Hematopoietic multipotent progenitor cell treated with erythropoietin and hydrocortisone succinate and interleukin-3 and kit ligand, for 4 days (in vitro differentiated cells): ENCODE data around the gene NRIP1.
"Not testable (repeated sequence)": the region's sequence is repeated elsewhere in the genome, so short reads cannot be mapped to it uniquely, and the experiment has no call there.

Experiments used
- DNase-seq: peaks from one replicate; pipeline ENCODE4 v3.0.0-alpha.2; 2015

NRIP1 gene

DNA sequence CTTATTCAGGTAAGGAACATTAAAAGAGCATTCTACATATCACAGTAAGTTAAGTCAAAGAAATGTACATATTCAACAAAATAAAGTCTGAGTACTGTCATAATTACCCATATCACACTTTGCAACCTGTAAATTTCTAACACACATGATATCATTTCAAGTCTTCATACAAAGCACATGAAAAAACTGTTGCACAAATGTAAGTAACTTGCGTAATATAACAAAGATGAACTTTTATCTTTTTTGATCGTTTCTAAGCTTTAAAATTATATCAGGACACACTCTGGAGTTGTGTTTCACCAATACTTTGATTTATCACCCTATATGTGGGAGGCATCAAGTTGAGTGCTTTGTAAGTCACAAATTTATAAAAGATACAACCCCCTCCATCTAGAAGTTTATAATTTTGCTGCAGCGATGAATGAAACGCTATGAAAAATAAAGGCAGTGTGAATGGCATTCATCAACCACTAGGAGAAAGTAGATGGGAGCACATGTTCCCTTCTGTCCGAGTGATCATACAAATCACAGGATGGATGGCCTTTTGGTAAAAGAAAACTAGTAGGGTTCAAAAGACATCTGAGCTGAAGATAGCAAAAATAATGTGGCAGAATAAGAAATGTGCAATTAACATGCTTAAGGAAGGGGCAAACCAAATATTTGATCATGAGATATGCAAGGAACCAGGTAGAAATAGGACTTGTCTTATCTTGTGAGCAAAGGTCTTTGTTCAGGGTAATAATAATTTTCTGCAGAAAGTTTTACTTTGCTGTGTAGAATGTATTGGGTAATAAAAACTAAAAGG, 27.5 kb downstream of the NRIP1 start:
- no peak for DNase-seq

DNA sequence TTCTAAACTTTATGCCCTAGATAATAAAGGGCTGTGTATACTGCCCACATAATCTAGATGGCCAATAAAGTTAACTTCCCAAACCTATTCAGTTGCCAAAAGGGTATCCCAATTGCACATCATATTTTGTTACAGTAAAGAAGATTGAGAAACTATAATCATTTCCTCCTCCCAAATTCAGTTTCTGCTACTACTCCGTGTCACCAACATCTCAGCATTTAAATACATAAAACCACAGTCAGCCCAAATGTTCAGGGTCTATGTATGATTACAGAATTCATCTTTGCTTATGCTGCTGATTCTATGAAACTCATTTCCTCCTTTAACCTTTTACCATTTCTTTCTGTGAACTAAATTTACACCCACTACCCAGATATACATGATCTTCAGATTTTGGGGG, 28.6 kb downstream of the NRIP1 start:
- no peak for DNase-seq

DNA sequence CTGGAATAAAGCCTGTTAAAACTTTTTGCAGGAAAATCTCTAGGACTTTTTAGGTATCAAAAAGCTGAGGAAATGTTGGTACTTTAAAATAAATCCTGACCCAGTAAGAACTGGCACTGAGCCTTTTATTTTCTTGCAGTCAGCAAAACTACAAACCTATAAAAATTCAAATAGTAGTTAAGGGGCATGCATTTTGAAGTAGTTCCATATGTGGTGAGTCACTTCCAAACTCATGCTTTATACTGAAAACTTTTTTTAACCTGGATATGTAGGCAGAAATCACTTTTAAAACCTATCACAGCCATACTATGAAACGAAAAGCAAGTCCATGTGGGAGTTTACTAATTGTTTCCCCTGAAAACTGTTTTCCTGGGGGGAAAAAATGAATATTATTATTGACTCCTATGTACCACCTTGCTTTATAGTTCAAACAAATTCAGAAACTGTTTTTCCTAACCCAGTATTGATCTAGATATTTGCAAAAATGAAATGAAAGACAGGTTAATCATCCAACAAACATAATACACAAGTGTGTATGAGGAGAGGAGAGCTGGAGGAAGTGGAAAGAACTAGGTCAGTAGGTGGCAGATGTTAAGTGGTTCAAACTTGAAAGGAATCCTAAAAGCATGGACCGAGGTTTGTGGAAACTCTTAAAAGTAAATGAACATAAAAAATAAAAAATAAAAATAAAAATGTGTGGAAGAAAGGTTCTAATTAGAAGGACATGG, 30.5 kb downstream of the NRIP1 start:
- DNase-seq, result no peak

DNA sequence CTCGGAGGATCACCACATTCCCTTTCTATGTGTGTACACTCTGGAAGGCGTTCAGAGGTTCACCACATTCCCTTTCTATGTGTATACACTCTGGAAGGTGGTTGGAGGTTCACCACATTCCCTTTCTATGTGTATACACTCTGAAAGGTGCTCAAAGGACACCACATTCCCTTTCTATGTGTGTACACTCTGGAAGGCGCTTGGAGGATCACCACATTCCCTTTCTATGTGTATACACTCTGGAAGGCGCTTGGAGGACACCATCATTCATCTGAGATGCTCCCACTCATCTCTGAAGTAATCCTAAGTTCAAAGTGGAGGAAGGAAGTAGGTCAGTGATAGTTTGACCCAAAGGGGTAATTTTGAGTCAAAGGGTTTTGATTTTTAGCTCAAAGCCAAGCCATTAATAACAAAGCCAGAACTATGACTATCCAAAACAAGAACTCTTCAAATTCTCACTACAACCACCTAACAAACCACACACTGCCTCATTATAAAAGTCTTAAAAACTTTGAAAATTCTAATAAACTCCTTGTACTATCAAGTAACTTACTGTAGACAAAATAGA, 32.9 kb downstream of the NRIP1 start:
- DNase-seq, result no peak

DNA sequence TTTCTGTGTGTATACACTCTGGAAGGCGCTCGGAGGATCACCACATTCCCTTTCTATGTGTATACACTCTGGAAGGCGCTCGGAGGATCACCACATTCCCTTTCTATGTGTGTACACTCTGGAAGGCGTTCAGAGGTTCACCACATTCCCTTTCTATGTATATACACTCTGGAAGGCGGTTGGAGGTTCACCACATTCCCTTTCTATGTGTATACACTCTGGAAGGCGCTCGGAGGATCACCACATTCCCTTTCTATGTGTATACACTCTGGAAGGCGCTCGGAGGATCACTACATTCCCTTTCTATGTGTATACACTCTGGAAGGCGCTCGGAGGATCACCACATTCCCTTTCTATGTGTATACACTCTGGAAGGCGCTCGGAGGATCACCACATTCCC, 33.4 kb downstream of the NRIP1 start:
- not testable (repeated sequence) for DNase-seq

DNA sequence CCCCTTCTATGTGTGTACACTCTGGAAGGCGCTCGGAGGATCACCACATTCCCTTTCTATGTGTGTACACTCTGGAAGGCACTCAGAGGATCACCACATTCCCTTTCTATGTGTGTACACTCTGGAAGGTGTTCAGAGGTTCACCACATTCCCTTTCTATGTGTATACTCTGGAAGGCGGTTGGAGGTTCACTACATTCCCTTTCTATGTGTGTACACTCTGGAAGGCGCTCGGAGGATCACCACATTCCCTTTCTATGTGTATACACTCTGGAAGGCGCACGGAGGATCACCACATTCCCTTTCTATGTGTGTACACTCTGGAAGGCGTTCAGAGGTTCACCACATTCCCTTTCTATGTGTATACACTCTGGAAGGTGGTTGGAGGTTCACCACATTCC, 33.9 kb downstream of the NRIP1 start:
- DNase-seq, result not testable (repeated sequence)

DNA sequence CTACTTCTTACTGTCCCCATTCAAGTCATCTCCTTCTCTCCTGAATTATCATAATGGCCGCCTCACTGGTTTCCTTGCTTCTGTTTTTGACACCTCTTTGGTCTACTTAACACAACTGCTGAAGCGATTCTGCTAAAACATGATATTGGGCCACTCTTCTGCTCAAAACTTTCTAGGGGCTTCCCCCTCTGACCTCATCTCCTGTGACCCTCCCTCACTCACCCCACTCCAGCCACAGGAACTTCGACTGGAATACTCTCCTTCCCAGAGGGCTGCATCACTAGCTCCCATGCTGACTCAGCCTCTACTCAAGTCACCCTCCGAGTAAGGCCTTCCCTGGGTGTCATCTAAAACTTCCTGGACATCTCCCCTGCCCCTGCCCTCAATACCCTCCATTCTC, 35.7 kb downstream of the NRIP1 start:
- no peak for DNase-seq

DNA sequence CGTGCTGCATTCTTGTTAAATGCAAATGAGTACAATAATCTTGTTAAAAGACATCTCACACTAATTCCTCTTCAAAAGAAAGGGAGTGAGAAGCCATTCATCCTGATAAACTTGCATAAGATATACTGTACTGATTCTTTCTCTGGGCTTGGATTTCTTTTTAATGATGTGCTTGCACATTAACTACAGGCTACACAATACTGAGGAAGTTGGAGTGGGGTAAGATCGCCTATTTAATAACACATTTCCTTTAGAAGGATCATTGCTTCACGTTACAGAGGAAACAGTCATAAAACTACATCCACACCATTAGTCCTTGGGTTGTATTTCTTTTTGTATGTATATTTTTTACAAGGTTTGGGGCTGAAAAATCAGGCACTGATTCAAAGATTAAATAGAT, 36.6 kb downstream of the NRIP1 start:
- DNase-seq, result no peak

DNA sequence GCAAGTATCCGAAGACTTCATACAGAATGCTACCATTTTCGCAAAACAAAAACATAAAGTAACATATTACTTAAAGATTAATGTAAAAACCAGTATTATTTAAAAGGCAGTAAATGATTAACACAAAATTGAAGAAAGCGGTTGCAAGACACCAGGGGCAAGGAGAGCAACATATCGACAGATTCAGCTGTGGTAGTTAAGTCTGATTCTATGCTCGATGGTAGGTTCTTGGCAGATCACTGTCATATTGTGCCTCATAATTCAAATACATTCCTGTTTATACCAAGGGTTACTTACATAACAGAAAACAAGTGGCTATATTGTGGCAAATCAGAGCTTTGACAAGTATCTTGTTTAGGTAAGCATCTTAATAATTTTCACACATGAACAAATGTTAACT, 37.7 kb downstream of the NRIP1 start:
- DNase-seq, result no peak

DNA sequence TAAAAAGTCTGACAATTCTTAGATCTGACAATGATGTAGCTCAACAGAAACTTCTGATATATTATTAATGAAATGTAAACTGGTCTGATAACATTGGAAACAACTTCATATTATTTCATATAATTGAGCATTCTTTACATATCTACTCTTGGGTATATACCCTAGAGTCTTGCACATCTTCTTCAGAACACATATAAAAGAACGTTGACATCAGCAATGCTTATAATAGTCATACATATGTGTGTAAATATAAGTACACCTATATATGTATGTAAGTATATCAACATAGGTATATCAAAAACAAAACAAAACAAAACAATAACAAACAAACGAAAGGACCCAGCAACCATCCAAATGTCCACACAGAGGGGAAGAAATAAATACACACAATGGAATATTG, 38.4 kb downstream of the NRIP1 start:
- DNase-seq, result no peak

DNA sequence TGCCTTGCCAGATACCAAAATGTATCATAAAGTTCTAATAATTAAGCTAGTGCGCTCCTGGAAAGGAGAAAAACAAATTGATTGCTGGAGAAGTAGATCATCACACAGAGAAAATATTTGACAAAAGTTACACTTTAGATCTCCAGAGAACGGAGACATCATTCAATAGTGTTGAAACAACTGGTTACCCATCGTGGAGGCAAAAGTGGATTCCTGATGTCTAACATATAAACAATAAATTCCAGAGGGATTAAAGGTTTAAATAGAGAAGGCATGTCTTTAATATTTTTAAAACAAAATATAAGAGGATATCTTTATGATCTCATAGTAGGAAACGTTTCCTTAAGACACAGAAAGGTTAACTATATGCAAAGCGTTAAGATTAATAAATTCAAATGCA, 41.0 kb downstream of the NRIP1 start:
- no peak for DNase-seq

DNA sequence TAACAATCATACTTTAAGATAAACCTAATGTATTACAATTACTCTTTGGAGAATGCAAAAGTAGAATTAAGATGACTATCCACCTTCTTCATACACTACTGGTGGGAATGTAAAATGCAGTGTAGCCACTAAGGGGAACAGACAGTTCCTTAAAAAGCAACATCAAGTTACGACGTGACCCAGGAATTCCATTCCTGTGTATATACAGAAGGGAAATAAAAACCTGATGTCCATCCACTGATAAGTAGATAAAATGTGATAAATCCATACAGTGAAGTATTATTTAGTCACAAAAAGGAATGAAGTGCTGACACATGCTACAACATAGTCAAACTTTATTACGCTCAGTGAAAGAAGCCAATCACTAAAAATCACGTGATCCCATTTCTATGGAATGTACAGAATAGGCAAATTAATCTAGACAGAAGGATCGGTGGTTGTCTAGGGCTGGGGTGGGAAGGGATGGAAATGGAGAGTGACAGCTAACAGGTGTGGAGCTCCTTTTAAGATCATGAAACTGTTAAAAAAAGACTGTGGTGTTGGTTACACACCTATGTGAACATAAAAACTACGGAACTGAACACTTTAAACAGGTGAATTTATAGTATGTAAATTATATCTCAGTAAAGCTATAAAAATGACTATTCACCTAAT, 42.1 kb downstream of the NRIP1 start:
- DNase-seq, result no peak

DNA sequence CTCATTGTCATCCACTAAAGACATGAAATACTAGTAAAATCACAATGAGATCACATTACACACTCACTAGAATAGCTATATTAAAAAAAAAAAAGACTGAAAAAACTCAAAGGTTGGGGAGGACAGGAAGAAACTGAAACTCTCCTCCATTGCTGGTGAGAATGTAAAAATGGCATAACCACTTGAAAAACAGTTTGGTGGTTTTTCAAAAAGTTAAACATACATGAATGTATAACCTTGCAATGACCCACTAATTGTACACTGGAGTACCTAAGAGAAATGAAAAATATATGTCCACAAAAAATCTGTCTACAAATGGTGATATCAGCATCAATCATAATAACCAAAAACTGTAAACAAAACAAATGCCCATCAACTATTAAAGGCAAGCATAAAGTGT, 44.0 kb downstream of the NRIP1 start:
- DNase-seq, result no peak

DNA sequence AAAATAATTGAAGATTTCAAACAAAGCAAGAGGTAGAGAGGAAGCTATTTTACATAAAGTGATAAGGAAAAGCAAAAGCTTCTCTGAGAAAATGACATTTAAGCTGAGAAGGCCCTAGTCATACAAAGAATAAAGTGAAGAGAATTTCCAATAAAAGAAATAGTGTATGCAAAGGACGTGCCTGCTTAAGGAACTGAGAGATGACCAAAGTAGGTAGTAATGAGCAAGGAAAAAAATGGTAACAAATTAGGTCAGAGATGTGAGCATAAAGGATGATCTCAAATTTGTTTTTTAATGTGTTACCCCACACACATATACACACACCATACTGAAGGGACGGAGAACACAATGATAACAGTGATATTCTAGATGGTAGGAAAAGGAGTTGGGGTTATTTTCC, 46.4 kb downstream of the NRIP1 start:
- no peak for DNase-seq

DNA sequence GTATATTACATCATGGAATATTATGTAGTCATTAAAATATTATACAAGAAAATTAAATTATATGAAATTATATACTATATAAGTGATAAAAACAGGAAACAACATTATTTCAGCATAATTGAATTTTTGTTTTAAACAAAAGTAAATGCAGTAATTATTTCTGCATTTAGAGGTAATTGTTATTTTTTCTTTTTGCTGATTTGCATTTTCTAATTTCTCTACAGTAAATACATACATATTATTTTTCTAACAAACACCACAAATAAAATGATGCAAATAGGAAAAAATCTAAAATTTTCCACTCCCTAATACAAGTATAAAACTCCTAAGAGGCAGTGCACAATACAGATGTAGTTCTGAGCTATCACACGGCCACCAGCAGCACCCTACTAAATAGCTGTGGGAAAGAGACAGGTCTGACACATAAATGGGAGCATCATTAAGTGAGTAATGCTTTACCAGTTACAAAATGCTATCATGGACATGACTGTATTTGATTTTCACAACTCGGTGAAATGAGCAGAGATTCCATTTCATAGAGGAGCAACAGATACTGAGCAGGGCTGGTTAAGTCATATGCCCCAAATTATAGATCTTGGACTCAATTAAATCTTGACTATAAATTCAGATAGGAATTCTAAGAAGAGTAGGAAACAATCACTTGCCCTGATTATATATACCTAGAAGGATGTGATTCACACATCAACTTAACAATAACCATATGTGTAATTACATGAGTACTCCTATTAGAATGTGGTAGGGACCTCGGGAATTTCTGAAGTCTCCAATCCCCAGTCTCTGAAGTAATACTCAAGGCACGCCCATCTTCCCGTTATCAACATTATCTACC, 49.0 kb downstream of the NRIP1 start:
- no peak for DNase-seq

DNA sequence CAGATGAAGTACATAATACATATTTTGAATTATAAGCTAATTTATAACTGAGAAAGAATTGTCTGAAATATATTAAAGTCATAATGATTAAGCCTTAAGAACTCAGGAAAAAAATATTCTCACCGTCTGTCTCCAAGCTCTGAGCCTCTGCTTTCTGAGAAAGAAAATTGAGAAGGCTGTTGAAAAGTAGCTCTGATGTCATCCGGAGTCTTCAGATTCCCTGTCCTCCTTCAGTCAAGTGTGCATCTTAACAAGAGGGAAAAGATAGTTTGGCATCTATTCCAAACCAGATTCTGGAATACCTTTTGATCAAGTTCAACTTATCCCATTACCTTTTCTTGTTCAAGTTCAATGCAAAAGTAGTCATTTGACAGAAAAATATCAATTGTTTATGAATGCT, 50.6 kb downstream of the NRIP1 start:
- no peak for DNase-seq

DNA sequence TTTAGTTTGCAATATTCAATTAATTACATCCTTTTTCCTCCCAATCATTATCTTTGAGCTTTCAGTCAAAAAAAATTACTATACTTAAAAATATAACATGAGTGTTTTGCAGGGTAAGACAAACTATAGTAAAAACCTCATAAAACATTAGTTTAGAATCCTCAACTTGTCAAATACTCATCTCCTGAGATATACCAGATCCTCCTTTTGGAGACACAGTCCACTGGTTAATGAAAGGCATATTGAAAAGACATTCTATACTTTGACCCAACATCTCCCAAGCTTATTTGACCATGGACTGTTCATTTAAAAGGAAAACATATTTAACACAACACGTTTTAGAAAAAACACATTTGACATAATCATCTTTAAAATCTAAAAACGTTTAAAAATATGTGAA, 52.8 kb downstream of the NRIP1 start:
- DNase-seq, result no peak

DNA sequence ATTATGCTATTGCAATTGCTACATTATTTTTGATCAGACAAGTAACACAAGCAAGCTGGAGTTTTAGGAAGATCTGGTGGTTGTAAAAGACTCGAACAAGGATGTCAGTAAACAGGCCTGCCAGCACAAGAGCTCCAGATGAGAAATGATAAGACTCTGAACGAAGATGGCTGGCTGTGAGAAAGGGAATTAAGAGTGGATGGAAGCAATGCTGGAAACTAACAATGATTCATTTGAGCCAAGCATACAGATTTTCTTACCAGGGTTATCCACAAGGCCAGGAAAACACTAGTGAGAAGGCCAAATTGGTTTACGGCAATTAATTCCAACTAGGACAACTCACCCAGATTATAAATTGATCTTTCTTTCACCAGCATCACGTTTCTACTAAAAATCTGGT, 54.2 kb downstream of the NRIP1 start:
- no peak for DNase-seq

DNA sequence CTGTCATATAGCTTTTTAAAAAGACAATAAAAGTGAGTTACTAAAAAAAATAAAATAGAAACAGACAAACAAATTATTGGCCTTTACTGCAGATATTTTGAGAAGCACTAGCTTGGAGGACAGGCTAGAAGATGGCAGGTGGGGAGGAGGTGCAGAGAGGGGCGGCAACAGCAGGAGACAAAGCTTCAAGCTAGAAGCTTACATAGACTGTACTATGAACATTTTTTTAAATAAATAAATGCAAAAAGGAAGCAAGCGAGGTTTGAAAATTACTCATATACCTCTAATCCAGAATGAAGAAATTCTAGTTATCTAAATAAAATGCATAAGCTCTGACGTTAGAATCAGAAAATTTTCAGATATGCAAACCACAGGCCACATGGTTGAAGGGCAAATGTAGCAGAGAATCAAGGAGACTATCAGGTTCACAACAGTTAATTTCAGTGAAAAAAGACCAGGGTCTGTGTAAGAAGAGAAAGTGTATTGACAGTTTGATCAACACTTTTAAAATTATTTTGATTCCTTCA, 54.9 kb downstream of the NRIP1 start:
- DNase-seq, result no peak

DNA sequence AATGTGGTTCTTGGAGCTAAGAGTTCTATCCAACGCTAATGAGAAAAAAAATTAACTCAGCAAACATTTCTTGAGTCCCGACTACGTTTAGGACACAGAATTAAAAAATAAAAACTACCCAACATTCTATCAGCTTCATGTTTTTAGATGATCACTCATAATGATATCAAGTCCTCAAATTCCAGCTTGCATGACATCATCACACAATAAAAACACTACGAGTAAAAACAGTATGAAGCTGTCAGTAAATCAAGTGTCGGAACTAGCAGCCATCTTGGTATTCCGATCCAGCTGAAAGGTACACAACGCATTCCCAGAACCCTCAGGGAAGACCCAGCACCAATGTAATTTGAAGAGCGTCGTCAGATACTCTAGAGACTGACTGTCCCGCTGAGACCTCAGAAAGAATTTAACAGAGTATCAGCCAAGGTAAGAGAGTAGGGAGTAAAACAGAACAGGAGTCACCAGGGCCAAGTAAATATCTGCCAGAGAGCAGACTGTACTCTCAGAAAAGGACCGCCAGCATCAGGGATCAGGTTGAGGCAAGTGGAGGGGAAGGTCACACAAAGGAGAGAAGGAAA, 57.0 kb downstream of the NRIP1 start:
- no peak for DNase-seq

DNA sequence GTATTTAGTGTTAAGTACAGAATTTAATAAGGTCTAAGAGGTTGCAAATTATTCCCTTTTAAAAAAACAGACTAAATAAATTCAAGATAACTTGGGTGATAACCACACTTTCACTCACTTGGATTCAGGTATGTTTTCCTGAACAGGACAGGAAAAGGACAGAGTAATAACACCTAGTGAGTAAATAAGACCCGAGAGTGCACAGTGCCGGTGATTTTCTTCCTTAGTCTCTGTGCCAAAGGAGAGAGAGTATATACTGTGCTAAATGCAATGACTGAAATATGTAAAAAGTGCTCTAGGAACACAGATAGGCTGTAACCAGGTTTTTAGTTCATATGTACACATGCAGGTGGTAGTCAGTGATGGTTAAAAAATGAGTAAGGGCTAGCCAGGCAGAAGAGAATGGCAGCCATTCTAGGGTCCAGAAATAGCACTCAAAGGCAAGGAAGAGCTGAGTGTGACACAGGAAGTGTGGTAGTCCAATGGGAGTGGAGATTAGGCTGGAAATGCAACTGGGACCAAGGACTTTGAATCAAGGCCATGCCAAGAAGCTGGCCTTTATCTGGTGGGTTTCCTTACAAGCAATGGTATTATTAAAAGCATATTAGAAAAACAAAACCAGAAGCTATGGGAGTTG, 58.1 kb downstream of the NRIP1 start:
- no peak for DNase-seq

DNA sequence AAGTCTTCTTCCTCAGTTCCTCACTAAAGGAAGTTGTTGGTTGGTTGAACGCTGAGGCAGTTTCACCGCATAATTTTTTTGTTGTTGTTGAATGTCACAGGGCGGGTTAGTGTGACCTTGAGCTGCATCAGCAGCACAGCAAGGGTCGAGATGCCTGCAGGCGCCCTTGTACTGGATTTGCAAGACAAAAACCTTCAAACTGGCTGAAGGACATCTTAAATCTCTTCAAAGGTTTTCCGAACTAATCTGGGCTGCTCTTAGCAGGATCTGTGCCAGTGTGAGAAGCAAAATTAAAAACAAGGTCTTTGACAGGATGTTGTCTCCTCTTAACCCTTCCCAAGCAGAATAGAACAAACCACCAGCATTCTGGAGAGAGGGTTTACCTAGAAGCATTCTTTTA, 59.4 kb downstream of the NRIP1 start:
- no peak for DNase-seq
